GM12874 (cell line): ENCODE measurements around the gene FBXL2.

ENCODE experiments used
- CTCF ChIP-seq: IDR thresholded peaks from 2 replicates; pipeline ENCODE4 v1.5.1; 2011; ENCODE audit warnings: low read depth, mild to moderate bottlenecking, control low read depth, low read length, moderate library complexity; ENCODE audit not compliant: insufficient read depth

Gene FBXL2

DNA sequence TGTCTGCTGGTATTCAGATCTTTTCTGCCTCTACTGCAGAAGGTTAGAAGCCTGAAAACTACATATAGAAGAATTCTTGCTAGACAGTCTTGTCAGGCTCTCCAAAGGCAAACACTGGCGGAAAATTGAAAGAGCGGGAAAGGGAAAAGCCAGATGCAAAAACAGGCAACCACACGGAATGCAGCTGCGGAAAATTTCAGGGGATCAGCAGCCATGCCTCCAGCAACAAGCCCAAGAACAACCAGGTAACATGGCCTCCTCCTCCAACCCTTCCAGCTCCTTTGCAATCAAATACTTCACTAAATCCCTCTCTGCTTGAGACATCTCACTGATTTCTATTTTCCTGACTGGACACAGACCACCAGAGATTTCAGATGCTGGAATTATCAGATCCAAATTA, 153.3 kb downstream of the FBXL2 start:
- no peak for TF ChIP-seq CTCF

DNA sequence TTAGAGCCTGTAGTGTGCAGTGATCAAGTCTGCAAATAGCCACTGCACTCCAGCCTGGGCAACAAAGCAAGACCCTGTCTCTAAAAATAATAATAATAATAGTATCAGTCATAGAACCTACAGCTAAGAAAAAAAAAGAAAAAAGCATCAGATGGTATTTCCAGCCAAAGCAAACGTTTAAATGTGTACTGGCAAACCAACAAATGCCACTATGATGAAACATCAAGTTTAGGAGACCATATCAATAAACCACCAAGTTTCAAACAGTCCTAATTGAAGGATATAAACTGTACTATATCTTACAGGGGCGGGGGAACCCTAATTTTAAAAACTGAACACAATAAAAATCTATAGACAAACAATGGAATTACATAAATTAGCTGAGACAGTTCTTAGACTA, 156.6 kb downstream of the FBXL2 start:
- TF ChIP-seq CTCF, result no peak
